Esophagus muscularis mucosa (tissue), 4 donors: ENCODE data around the gene FBXO31. TPM values are rescaled to one million over a fixed set of nuclear protein-coding genes. Genes with fewer than 3 reads are reported as not detected.

Experiments
- DNase-seq: peaks from one replicate; pipeline ENCODE4 v3.0.0-alpha.2; 2017; ENCODE audit errors: extremely low spot score
- H3K27ac ChIP-seq, 4 donors: fragments of 200-600 bp; sonication (generic); replicated peaks in 1 of 4; 1 replicate in 3 of 4; 2 replicates in 1 of 4; pipeline ENCODE4 v1.5.1; 2016 to 2019; ENCODE audit warnings: mild to moderate bottlenecking in 1 of 4
- H3K27me3 ChIP-seq, 4 donors: fragments of 200-600 bp; sonication (generic); one replicate each; pipeline versions ENCODE4 v1.5.1 to v1.6.0; 2016 to 2019
- H3K36me3 ChIP-seq, 4 donors: fragments of 200-600 bp; sonication (generic); one replicate each; pipeline ENCODE4 v1.5.1; 2016 to 2019
- H3K4me1 ChIP-seq, 4 donors: fragments of 200-600 bp; sonication (generic); one replicate each; pipeline ENCODE4 v1.5.1; 2016 to 2019
- H3K4me3 ChIP-seq, 4 donors: fragments of 200-600 bp; sonication (generic); 1 replicate in 2 of 4; 2 replicates in 2 of 4; pipeline ENCODE4 v1.5.1; 2016 to 2019; ENCODE audit warnings: mild to moderate bottlenecking in 4 of 4, moderate library complexity in 1 of 4
- H3K9me3 ChIP-seq, 4 donors: fragments of 200-600 bp; sonication (generic); 1 replicate in 3 of 4; 2 replicates in 1 of 4; pipeline ENCODE4 v1.5.1; 2016 to 2019
- EP300 ChIP-seq: sonication (generic); formaldehyde crosslinking; IDR thresholded peaks from one replicate; pipeline ENCODE4 v1.6.1; 2017; ENCODE audit warnings: antibody characterized with exemption
- POLR2A ChIP-seq: fragments of 450-650 bp; IDR thresholded peaks from one replicate; pipeline ENCODE4 v1.6.1; 2017; ENCODE audit warnings: antibody characterized with exemption, moderate library complexity, mild to moderate bottlenecking, low read depth
- POLR2AphosphoS5 ChIP-seq, 2 donors: sonication (generic); formaldehyde crosslinking; IDR thresholded peaks; one replicate each; pipeline ENCODE4 v1.6.1; 2017; ENCODE audit warnings: antibody characterized with exemption in 2 of 2
- WGBS: methylation state at CpG from one replicate; pipeline ENCODE4 v1.1.5; 2018; 5-methylcytosine and 5-hydroxymethylcytosine counted together
- intact Hi-C: fragments of 100-400 bp; cut with DNase I; formaldehyde crosslinking; loops from one replicate; pipeline ENCODE4 v1.15.1; 2023
- total RNA-seq, 4 donors: library from RNA; depleted of rRNA; stranded (reverse); fragments of >200 nt; gene quantifications; one replicate each; pipeline versions ENCODE4 v1.1.0 to v1.2.1, GENCODE V29; 2016
- TF ChIP-seq, protein P1 (sequence below), 3 experiments: fragments of 200-600 bp in 2 of 3; fragments of 450-650 bp in 1 of 3; sonication (generic) in 2 of 3; IDR thresholded peaks; one replicate each; pipeline ENCODE4 v1.5.1; 2017 to 2019; ENCODE audit warnings: antibody characterized with exemption in 3 of 3, mild to moderate bottlenecking in 2 of 3, moderate library complexity in 1 of 3

FBXO31 gene
- total RNA-seq, 4 donors from 2014 or later: 68.8 to 173 (median 102) TPM

DNA sequence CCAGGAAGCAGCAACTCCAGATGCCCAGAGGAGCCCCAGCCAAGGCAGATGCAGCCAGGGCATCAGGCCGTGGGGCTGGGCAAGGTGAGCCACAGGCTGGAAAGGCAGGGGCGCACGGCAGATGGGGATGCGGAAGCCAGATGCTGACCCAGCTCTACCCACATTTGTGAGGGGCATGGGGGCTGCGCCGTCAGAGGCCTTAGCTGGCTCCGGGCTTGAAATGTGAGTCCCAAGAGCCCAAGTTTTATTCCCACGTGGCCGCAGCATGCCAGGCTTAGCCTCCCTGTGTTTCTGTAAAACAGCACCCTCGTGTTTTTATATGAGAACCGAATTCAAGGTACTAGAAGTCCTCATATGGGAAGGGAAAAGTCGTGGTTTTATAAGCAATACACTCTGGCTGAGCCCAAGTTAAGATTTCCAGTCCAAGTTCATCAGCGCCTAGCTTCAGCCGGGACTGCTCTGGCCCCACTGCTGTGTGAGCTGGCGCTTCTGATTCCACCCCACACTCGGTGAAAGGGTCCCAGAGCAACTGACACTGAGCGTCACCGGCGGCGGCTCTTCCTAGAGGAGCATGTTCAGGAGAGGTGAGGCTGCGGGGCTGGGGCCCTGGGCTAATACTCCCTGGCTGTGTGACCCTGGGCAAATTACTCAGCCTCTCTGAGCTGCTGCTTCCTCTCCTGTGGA lies 59.7 kb downstream of the FBXO31 start:
- DNase-seq: no peak

DNA sequence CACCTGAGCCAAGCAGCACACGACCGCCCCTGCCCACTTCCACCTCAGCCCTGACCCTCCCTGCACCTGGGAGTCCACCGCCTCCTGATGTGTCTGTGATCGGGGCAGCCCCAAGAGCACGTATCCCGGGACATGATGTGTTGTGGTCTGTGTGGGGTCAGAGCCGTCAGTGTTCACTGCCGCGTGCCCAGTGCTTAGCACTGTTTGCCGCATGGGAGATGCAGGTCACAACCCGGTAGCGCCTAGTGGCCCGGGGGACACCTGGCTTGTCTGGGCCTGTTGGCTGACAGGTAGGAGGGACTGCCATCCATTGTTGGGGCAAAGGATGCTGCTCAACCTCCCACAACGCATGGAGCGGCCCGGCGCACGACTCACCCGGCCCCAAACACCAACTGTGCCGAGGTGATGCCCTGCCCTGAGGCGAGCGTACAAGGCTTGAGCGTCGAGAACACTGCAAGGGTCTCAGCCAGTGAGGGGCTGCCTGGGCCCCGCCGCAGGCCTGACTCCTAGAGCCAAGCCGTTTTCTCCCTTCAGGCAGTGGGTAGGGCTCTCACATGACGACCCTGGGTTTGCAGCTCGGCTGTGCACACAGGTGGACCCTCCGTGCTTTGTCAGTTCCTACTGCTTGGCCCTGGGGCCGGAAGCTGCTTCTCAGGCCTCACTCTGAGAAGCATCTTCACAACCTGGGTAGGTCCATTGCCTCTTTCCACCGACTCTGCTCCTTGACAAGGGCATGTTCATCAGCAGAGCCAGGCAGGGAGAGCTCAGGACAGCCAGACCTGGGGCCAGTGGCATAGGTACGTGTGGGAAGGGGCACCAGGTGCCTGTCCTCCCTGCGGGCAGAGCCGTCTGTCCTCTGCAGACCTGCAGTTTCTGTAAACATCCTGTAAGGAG lies 60.5 kb downstream of the FBXO31 start:
- H3K4me3 ChIP-seq: no peak overlapping the region
- H3K27me3 ChIP-seq: no peaks in the 10 kb centered on the region
- H3K9me3 ChIP-seq: no peaks in the 10 kb centered on the region
- WGBS: 85% methylated on average over 21 of the region's 35 CpGs
- no peak overlapping the region for H3K27ac ChIP-seq
- no peak for DNase-seq
- intact Hi-C loops: no loop called here
- peaks cover 32 to 45% (median 43%) of the 10 kb centered on the region in 4 donors for H3K4me1 ChIP-seq
- no peak for TF ChIP-seq EP300
- TF ChIP-seq, protein P1, sequence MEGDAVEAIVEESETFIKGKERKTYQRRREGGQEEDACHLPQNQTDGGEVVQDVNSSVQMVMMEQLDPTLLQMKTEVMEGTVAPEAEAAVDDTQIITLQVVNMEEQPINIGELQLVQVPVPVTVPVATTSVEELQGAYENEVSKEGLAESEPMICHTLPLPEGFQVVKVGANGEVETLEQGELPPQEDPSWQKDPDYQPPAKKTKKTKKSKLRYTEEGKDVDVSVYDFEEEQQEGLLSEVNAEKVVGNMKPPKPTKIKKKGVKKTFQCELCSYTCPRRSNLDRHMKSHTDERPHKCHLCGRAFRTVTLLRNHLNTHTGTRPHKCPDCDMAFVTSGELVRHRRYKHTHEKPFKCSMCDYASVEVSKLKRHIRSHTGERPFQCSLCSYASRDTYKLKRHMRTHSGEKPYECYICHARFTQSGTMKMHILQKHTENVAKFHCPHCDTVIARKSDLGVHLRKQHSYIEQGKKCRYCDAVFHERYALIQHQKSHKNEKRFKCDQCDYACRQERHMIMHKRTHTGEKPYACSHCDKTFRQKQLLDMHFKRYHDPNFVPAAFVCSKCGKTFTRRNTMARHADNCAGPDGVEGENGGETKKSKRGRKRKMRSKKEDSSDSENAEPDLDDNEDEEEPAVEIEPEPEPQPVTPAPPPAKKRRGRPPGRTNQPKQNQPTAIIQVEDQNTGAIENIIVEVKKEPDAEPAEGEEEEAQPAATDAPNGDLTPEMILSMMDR (IDR thresholded peaks at IDR 0.05): no peak
- TF ChIP-seq POLR2A: no peak
- no peak for TF ChIP-seq POLR2AphosphoS5 (IDR thresholded peaks at IDR 0.05)
- H3K36me3 ChIP-seq: peaks cover 3 to 31% (median 16%) of the 10 kb centered on the region in 4 donors

More for the DNA sequence above, 59.7 kb downstream of the FBXO31 start:
- H3K4me1 ChIP-seq: peaks cover 26 to 47% (median 37%) of the 10 kb centered on the region in 4 donors
- intact Hi-C loops: no loop called here
- H3K9me3 ChIP-seq: no peaks in the 10 kb centered on the region
- no peaks in the 10 kb centered on the region for H3K27me3 ChIP-seq
- TF ChIP-seq POLR2AphosphoS5 (IDR thresholded peaks at IDR 0.05) (no peak), POLR2A (no peak), EP300 (no peak)
- TF ChIP-seq, protein P1 (IDR thresholded peaks at IDR 0.05): no peak
- H3K4me3 ChIP-seq: no peak overlapping the region
- H3K27ac ChIP-seq: no peak overlapping the region
- peaks cover 6 to 39% (median 24%) of the 10 kb centered on the region in 4 donors for H3K36me3 ChIP-seq
- WGBS: 81% methylated on average over 8 of the region's 21 CpGs

DNA sequence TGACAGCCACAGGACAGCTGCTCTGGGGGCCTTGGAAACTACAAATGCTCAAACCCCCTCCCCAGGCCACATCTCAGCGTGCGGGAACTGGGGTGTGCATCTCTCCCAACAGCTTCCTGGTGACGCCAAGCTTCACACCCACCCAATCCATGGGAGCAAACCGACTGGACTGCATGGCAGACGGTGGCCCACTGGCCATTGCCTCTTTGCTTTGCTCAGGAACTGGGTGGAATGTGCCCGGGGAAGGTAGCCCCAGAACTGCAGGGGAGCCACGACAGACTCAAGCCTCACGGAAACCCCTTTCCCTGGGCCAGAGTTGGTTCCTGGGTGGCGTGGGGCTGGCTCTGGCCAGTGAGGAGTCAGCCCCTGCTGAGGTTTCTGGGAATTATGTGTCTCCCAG lies 61.2 kb downstream of the FBXO31 start:
- Histone ChIP-seq H3K27ac (no peak overlapping the region), H3K9me3 (no peaks in the 10 kb centered on the region), H3K4me1 (peaks cover 34 to 43% (median 39%) of the 10 kb centered on the region in 4 donors), H3K27me3 (no peaks in the 10 kb centered on the region), H3K36me3 (peaks cover 0 to 26% (median 9%) of the 10 kb centered on the region in 4 donors), H3K4me3 (no peak overlapping the region)
- TF ChIP-seq EP300 (no peak), POLR2AphosphoS5 (IDR thresholded peaks at IDR 0.05) (no peak)
- WGBS: 92% methylated on average over 6 of the region's 9 CpGs
- DNase-seq: no peak
- intact Hi-C loops: no loop called here

DNA sequence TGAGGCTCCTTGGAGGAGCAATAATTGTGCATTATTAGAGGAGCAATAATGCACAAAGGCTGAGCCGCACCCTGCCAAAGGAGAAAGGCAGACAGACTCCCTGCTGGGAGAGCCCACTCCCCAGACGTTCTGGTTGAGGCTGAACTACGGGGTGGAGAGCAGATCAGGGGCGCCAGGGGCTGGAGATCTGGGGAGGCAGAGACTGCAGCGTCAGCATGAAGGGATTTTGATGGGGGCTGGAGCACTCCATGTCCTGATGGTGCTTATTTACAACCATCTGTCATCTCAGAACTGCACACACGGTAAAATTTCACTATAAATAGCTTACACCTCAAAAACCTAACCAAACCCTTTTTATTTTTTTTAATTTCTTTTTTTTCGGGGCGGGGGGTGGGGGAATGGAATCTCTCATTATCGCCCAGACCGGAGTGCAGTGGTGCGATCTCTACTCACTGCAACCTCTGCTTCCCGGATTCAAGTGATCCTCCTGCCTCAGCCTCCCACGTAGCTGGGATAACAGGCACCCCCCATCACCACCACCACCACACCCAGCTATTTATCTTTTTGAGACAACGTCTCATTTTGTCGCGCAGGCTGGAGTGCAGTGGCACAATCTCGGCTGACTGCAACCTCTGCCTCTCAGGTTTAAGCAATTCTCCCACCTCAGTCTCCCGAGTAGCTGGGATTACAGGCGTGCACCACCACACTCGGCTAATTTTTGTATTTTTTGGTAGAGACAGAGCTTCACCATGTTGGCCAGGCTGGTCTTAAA lies 62.1 kb downstream of the FBXO31 start:
- no peaks in the 10 kb centered on the region for H3K27me3 ChIP-seq
- no peak overlapping the region for H3K4me3 ChIP-seq
- peaks cover 0 to 23% (median 7%) of the 10 kb centered on the region in 4 donors for H3K36me3 ChIP-seq
- H3K4me1 ChIP-seq: peaks cover 26 to 37% (median 31%) of the 10 kb centered on the region in 4 donors
- TF ChIP-seq EP300 (no peak), POLR2AphosphoS5 (IDR thresholded peaks at IDR 0.05) (no peak), POLR2A (no peak)
- TF ChIP-seq, protein P1 (IDR thresholded peaks at IDR 0.05): no peak
- H3K9me3 ChIP-seq: no peaks in the 10 kb centered on the region
- WGBS: 78% methylated on average over 20 of the region's 20 CpGs
- no peak overlapping the region for H3K27ac ChIP-seq
- DNase-seq: no peak
- intact Hi-C loops: no loop called here
